ENCODE results near the gene VAV2. TPM values are rescaled to one million over a fixed set of nuclear protein-coding genes. Genes with fewer than 3 reads are reported as not detected.

VAV2 gene
- total RNA-seq, 4 donors from 2014 or later = 9.1 to 13.5 (median 10.1) TPM

DNA sequence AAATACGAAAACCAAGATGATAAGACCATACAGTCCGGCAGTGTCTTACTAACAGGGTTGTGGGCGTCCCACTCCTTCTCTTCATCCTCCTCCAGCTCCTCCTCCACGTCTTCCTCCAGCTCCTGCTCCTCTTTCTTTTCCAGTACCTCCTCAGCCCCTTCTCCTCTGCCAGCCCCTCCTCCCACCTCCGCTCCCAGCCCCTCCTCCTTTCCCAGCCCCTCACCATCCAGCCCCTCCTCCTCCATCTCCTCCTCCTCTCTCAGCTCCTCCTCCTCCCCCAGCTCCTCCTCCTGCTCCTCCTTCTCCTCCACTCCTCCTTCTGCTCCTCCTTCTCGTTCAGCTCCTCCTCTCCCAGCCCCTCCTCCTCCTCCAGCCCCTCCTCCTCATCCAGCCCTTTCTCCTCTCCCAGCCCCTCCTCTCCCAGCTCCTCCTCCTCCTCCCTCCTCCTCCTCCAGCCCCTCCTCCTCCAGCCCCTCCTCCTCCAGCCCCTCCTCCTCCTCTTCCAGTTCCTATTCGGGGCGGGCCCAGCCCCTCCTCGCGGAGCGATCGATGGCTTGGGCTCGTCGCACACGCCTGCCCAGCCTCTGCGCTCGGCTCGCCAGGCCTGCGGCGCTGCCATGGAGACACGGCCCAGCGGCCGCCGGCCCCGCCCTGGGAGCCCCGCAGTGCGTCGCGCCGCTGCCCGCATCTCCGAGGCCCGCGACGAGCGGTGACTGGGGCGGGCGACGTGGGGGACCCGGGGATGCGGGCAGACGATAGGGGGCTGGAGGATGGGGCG lies 32.9 kb upstream of the VAV2 start, which contains the start of gene BRD3OS:
Gene BRD3OS (plus strand): TSS at position 654 of the 778 bp plus-strand sequence. CDS start 1,267 bp downstream, outside the sequence.
- intact Hi-C loops (cut with DNase I) = loop anchor here (10.0 kb wide), 1 partner anchor 110 kb away; the partner anchor contains the start of gene WDR5
- DNase-seq (ENCODE audit: extremely low spot score) = peak; percentile 100
- peaks cover 0 to 32% (median 23%) of the 10 kb centered on the region in 4 donors for H3K36me3 ChIP-seq
- H3K4me3 ChIP-seq = peak within 1 kb of the TSS; percentile 79 to 98 (median 95)
- no peaks in the 10 kb centered on the region for H3K9me3 ChIP-seq
- H3K4me1 ChIP-seq = peaks cover 8 to 19% (median 18%) of the 10 kb centered on the region in 4 donors
- WGBS = 3% methylated on average over 10 of the region's 43 CpGs
- TF ChIP-seq POLR2AphosphoS5 (IDR thresholded peaks at IDR 0.05) (peak; percentile 42 to 72), CTCF (IDR thresholded peaks at IDR 0.05) (peak in 1 of 3 experiments; percentile 31), POLR2A (IDR thresholded peaks at IDR 0.05; ENCODE audit: low read depth) (no peak)
- H3K27ac ChIP-seq (replicated peaks in 1 of 4) = peak within 1 kb of the TSS; percentile 75 to 86 (median 82)
- H3K27me3 ChIP-seq = no peaks in the 10 kb centered on the region

GRCh38 chr9:134024214-134024792 lies 32.2 kb upstream of the VAV2 start:
- TF ChIP-seq POLR2AphosphoS5 (IDR thresholded peaks at IDR 0.05) (no peak), POLR2A (IDR thresholded peaks at IDR 0.05; ENCODE audit: low read depth) (no peak), CTCF (IDR thresholded peaks at IDR 0.05) (no peak)
- peaks cover 8 to 19% (median 18%) of the 10 kb centered on the region in 4 donors for H3K4me1 ChIP-seq
- H3K36me3 ChIP-seq = peaks cover 0 to 29% (median 16%) of the 10 kb centered on the region in 4 donors
- no peaks in the 10 kb centered on the region for H3K27me3 ChIP-seq
- peak overlapping the region; percentile 79 to 98 (median 95) for H3K4me3 ChIP-seq
- intact Hi-C loops (cut with DNase I) = loop anchor here (10.0 kb wide), 1 partner anchor 110 kb away; the partner anchor contains the start of gene WDR5
- WGBS = 73% methylated on average over 4 of the region's 4 CpGs
- no peaks in the 10 kb centered on the region for H3K9me3 ChIP-seq
- H3K27ac ChIP-seq (replicated peaks in 1 of 4) = peak overlapping the region; percentile 75 to 86 (median 82)
- DNase-seq (ENCODE audit: extremely low spot score) = no peak

GRCh38 chr9:134014946-134015345 lies 22.8 kb upstream of the VAV2 start:
- Histone ChIP-seq H3K4me3 (no peak overlapping the region), H3K36me3 (no peaks in the 10 kb centered on the region), H3K27me3 (no peaks in the 10 kb centered on the region), H3K27ac (replicated peaks in 1 of 4) (no peak overlapping the region), H3K4me1 (peaks cover 0 to 4% (median 0%) of the 10 kb centered on the region in 4 donors), H3K9me3 (no peaks in the 10 kb centered on the region)
- 84% methylated on average over 2 of the region's 2 CpGs for WGBS
- TF ChIP-seq POLR2AphosphoS5 (IDR thresholded peaks at IDR 0.05) (no peak), CTCF (IDR thresholded peaks at IDR 0.05) (no peak), POLR2A (IDR thresholded peaks at IDR 0.05; ENCODE audit: low read depth) (no peak), EP300 (IDR thresholded peaks at IDR 0.05) (no peak)
- DNase-seq (ENCODE audit: extremely low spot score) = no peak
- intact Hi-C loops (cut with DNase I) = no loop called here

DNA sequence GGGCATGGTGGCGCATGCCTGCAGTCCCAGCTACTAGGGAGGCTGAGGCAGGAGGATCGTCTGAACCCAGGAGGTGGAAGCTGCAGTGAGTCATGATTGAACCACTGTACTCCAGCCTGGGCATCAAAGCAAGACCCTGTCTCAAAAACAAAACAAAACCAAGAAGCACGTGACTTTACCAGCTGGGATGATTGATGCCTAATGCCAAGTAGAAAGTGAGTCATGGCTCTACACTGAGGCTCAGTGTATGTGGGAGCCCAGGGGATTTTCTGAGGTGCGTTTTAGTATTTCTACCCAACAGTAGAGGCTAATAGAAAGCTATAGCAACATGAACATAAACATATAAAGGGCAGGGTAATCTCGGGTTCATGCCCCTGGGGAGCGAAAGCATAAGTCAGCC lies 19.3 kb upstream of the VAV2 start:
- no peak for DNase-seq (ENCODE audit: extremely low spot score)
- intact Hi-C loops (cut with DNase I) = no loop called here
- Histone ChIP-seq H3K27ac (replicated peaks in 1 of 4) (no peak overlapping the region), H3K9me3 (no peaks in the 10 kb centered on the region), H3K36me3 (no peaks in the 10 kb centered on the region), H3K4me3 (no peak overlapping the region), H3K27me3 (peaks cover 0 to 10% (median 0%) of the 10 kb centered on the region in 4 donors), H3K4me1 (peaks cover 0 to 4% (median 0%) of the 10 kb centered on the region in 4 donors)
- TF ChIP-seq POLR2A (IDR thresholded peaks at IDR 0.05; ENCODE audit: low read depth) = no peak
- TF ChIP-seq CTCF (IDR thresholded peaks at IDR 0.05) = no peak
- no peak for TF ChIP-seq POLR2AphosphoS5 (IDR thresholded peaks at IDR 0.05)
- no peak for TF ChIP-seq EP300 (IDR thresholded peaks at IDR 0.05)
- 83% methylated on average over 6 of the region's 6 CpGs for WGBS

Measured in esophagus muscularis mucosa (tissue), 4 donors.